Measurements from ENCODE around the gene CLEC2D. TPM values are rescaled to one million over a fixed set of nuclear protein-coding genes. Genes with fewer than 3 reads are reported as not detected.
"Not testable (repeated sequence)": the region's sequence is repeated elsewhere in the genome, so short reads cannot be mapped to it uniquely, and the experiment has no call there.

The CLEC2D gene
- total RNA-seq, 1 donor from 2014 or later, result 20.7 TPM

DNA sequence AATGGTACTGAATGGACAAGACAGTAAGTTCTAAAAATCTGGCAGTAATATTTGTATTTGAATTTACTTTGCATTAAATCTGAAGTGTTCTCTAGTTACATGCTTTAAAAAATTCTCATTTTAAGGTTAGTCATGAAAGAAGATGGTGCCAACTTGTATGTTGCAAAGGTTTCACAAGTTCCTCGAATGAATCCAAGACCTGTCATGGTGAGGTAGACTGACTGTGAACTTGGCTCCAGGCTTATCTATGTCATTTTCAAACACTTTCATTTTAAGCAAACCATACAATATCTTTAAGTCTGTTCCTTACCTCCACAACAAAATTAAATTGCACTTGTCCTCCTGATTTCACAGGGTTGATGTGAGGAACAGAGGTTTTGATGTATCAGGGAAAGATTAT lies 23.4 kb downstream of the CLEC2D start:
- H3K36me3 Mint-ChIP-seq, result peaks cover 73% of the 10 kb centered on the region
- TF ChIP-seq, protein P1, sequence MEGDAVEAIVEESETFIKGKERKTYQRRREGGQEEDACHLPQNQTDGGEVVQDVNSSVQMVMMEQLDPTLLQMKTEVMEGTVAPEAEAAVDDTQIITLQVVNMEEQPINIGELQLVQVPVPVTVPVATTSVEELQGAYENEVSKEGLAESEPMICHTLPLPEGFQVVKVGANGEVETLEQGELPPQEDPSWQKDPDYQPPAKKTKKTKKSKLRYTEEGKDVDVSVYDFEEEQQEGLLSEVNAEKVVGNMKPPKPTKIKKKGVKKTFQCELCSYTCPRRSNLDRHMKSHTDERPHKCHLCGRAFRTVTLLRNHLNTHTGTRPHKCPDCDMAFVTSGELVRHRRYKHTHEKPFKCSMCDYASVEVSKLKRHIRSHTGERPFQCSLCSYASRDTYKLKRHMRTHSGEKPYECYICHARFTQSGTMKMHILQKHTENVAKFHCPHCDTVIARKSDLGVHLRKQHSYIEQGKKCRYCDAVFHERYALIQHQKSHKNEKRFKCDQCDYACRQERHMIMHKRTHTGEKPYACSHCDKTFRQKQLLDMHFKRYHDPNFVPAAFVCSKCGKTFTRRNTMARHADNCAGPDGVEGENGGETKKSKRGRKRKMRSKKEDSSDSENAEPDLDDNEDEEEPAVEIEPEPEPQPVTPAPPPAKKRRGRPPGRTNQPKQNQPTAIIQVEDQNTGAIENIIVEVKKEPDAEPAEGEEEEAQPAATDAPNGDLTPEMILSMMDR (IDR thresholded peaks at IDR 0.05; ENCODE audit: unreplicated experiment), result no peak

GRCh38 chr12:9694241-9694640 lies 24.7 kb downstream of the CLEC2D start:
- Mint-ChIP-seq H3K4me3 (no peak overlapping the region), H3K36me3 (peaks cover 63% of the 10 kb centered on the region)

More for the DNA sequence above, 23.4 kb downstream of the CLEC2D start:
- no peaks in the 10 kb centered on the region for H3K4me1 Mint-ChIP-seq
- H3K4me3 Mint-ChIP-seq, result no peak overlapping the region
- peaks cover 42% of the 10 kb centered on the region for H3K9me3 Mint-ChIP-seq
- no peak overlapping the region for H3K27ac Mint-ChIP-seq
- no peaks in the 10 kb centered on the region for H3K27me3 Mint-ChIP-seq (ENCODE audit: low read depth)
- DNase-seq (ENCODE audit: low spot score in 2 of 2, unreplicated experiment in 2 of 2), result no peak

GRCh38 chr12:9695150-9695549 lies 25.6 kb downstream of the CLEC2D start:
- H3K9me3 Mint-ChIP-seq, result peaks cover 37% of the 10 kb centered on the region
- not testable (repeated sequence) for H3K27ac Mint-ChIP-seq
- peaks cover 54% of the 10 kb centered on the region for H3K36me3 Mint-ChIP-seq

More at GRCh38 chr12:9694241-9694640, 24.7 kb downstream of the CLEC2D start:
- Mint-ChIP-seq H3K27ac (no peak overlapping the region), H3K27me3 (ENCODE audit: low read depth) (no peaks in the 10 kb centered on the region), H3K9me3 (peaks cover 45% of the 10 kb centered on the region), H3K4me1 (no peaks in the 10 kb centered on the region)
- no peak for DNase-seq (ENCODE audit: low spot score in 2 of 2, unreplicated experiment in 2 of 2)
- TF ChIP-seq, protein P1 (IDR thresholded peaks at IDR 0.05; ENCODE audit: unreplicated experiment), result no peak

DNA sequence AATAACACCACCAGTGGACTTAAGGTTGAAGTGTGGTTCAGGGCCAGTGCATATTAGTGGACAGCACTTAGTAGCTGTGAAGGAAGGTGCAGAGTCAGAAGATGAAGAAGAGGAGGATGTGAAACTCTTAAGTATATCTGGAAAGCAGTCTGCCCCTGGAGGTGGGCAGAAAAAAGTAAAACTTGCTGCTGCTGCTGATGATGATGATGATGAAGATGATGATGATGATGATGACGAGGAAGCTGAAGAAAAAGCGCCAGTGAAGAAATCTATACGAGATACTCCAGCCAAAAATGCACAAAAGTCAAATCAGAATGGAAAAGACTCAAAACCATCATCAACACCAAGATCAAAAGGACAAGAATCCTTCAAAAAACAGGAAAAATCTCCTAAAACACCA lies 26.1 kb downstream of the CLEC2D start:
- H3K9me3 Mint-ChIP-seq, result peaks cover 38% of the 10 kb centered on the region
- H3K4me1 Mint-ChIP-seq; H3K27ac Mint-ChIP-seq; H3K4me3 Mint-ChIP-seq; DNase-seq (ENCODE audit: low spot score in 2 of 2, unreplicated experiment in 2 of 2); H3K27me3 Mint-ChIP-seq (ENCODE audit: low read depth): not testable (repeated sequence)
- peaks cover 51% of the 10 kb centered on the region for H3K36me3 Mint-ChIP-seq

More at GRCh38 chr12:9695150-9695549, 25.6 kb downstream of the CLEC2D start:
- H3K27me3 Mint-ChIP-seq (ENCODE audit: low read depth); DNase-seq (ENCODE audit: low spot score in 2 of 2, unreplicated experiment in 2 of 2); H3K4me1 Mint-ChIP-seq; H3K4me3 Mint-ChIP-seq: not testable (repeated sequence)

DNA sequence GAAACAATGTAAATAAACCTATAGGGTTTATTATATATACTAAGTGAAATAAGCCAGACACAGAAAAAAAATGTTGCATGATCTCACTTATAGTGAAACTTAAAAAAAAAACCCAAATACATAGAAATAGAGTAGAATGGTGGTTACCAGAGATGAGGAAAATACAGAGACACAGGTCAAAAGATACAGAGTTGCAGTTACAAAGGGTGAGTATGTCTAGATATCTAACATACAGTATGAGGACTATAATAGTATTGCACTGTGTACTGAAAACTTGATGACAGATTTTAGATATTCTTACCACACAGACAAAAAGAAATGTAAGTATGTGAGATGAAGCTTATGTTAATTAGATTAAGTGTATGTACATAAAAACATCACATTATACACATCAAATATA lies 28.1 kb downstream of the CLEC2D start:
- TF ChIP-seq, protein P1 (IDR thresholded peaks at IDR 0.05; ENCODE audit: unreplicated experiment), result no peak
- peaks cover 34% of the 10 kb centered on the region for H3K36me3 Mint-ChIP-seq
- H3K27ac Mint-ChIP-seq, result no peak overlapping the region
- peaks cover 7% of the 10 kb centered on the region for H3K4me1 Mint-ChIP-seq
- peaks cover 48% of the 10 kb centered on the region for H3K9me3 Mint-ChIP-seq
- H3K4me3 Mint-ChIP-seq, result no peak overlapping the region
- DNase-seq (ENCODE audit: low spot score in 2 of 2, unreplicated experiment in 2 of 2), result no peak
- peaks cover 13% of the 10 kb centered on the region for H3K27me3 Mint-ChIP-seq (ENCODE audit: low read depth)

DNA sequence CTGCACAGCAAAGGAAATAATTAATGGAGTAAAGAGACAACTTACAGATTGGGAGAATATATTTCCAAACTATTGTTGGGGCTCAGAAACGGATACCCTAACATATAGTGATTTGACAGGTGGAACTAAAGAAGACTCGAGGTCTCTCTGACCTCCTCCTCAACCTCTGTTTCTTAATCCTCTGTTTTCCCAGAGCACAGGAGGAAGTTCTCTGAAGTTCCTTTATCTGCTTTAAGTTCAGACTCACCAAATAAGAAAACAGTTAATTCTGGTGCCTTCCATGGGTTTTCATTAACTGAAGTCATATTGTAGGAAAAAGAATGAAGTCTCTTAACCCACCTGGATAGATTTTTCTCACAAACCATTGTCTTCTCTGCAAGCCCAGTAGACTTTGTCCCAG lies 29.2 kb downstream of the CLEC2D start:
- peaks cover 7% of the 10 kb centered on the region for H3K4me1 Mint-ChIP-seq
- H3K27me3 Mint-ChIP-seq (ENCODE audit: low read depth), result peaks cover 17% of the 10 kb centered on the region
- TF ChIP-seq, protein P1 (IDR thresholded peaks at IDR 0.05; ENCODE audit: unreplicated experiment), result no peak
- no peak overlapping the region for H3K4me3 Mint-ChIP-seq
- H3K36me3 Mint-ChIP-seq, result peaks cover 30% of the 10 kb centered on the region
- H3K9me3 Mint-ChIP-seq, result peaks cover 50% of the 10 kb centered on the region
- DNase-seq (ENCODE audit: low spot score in 2 of 2, unreplicated experiment in 2 of 2), result no peak
- H3K27ac Mint-ChIP-seq, result no peak overlapping the region

All from mesothelial cell of epicardium (in vitro differentiated cells).